Liver (tissue), 9 donors: ENCODE results near the gene MVB12A. TPM values are rescaled to one million over a fixed set of nuclear protein-coding genes. Genes with fewer than 3 reads are reported as not detected.

Experiments
- DNase-seq: peaks from one replicate; pipeline ENCODE4 v3.0.0-alpha.2; 2017; ENCODE audit warnings: low spot score
- H3K27ac ChIP-seq, 2 donors: one replicate each; pipeline ENCODE4 v1.7.0; 2013; ENCODE audit warnings: inconsistent platforms in 2 of 2, low read length in 2 of 2, control low read depth in 1 of 2, low read depth in 1 of 2, mild to moderate bottlenecking in 1 of 2
- H3K27me3 ChIP-seq, 4 donors: one replicate each; pipeline versions ENCODE4 v1.6.1 to v1.7.0; 2013; ENCODE audit warnings: low read length in 3 of 4, inconsistent platforms in 1 of 4, mild to moderate bottlenecking in 1 of 4, moderate library complexity in 1 of 4; ENCODE audit not compliant: control insufficient read depth in 4 of 4, insufficient read depth in 4 of 4
- H3K36me3 ChIP-seq, 4 donors: one replicate each; pipeline versions ENCODE4 v1.6.1 to v1.7.0; 2013; ENCODE audit warnings: low read length in 3 of 4, mild to moderate bottlenecking in 3 of 4, low read depth in 1 of 4, moderate library complexity in 1 of 4; ENCODE audit not compliant: control insufficient read depth in 4 of 4, insufficient read depth in 3 of 4
- H3K4me1 ChIP-seq, 4 donors: one replicate each; pipeline versions ENCODE4 v1.6.1 to v1.7.0; 2013; ENCODE audit warnings: low read length in 3 of 4, mild to moderate bottlenecking in 3 of 4, moderate library complexity in 1 of 4; ENCODE audit not compliant: control insufficient read depth in 4 of 4, insufficient read depth in 4 of 4
- H3K4me3 ChIP-seq, 3 donors: one replicate each; pipeline versions ENCODE4 v1.6.1 to v1.7.0; 2013; ENCODE audit warnings: low read length in 3 of 3, control low read depth in 1 of 3, low read depth in 1 of 3, mild to moderate bottlenecking in 1 of 3
- H3K9ac ChIP-seq, 2 donors: one replicate each; pipeline ENCODE4 v1.7.0; 2013; ENCODE audit warnings: low read length in 2 of 2, mild to moderate bottlenecking in 2 of 2, moderate library complexity in 2 of 2, control low read depth in 1 of 2, low read depth in 1 of 2
- H3K9me3 ChIP-seq, 4 donors: one replicate each; pipeline versions ENCODE4 v1.6.1 to v1.7.0; 2013; ENCODE audit warnings: low read length in 3 of 4; ENCODE audit not compliant: control insufficient read depth in 4 of 4
- ATF3 ChIP-seq: IDR thresholded peaks from 2 replicates; pipeline ENCODE4 v1.6.1; 2016; ENCODE audit warnings: antibody characterized with exemption
- EGR1 ChIP-seq, 2 donors: IDR thresholded peaks; 2 replicates each; pipeline ENCODE4 v1.6.1; 2016 to 2018; ENCODE audit warnings: antibody characterized with exemption in 2 of 2, low read depth in 2 of 2
- FOXA1 ChIP-seq: IDR thresholded peaks from 2 replicates; pipeline ENCODE4 v1.6.1; 2016; ENCODE audit warnings: antibody characterized with exemption
- HNF4A ChIP-seq, 2 donors: conservative IDR thresholded peaks; 2 replicates each; pipeline ENCODE4 v1.6.1; 2016; ENCODE audit warnings: antibody characterized with exemption in 2 of 2, mild to moderate bottlenecking in 2 of 2
- HNF4G ChIP-seq: IDR thresholded peaks from 2 replicates; pipeline ENCODE4 v1.6.1; 2016; ENCODE audit warnings: antibody characterized with exemption
- JUND ChIP-seq, 2 donors: IDR thresholded peaks; 2 replicates each; pipeline ENCODE4 v1.6.1; 2016; ENCODE audit warnings: antibody characterized with exemption in 2 of 2
- MAX ChIP-seq: IDR thresholded peaks from 2 replicates; pipeline ENCODE4 v1.6.1; 2016; ENCODE audit warnings: antibody characterized with exemption
- NR2F2 ChIP-seq: IDR thresholded peaks from 2 replicates; pipeline ENCODE4 v1.6.1; 2016; ENCODE audit warnings: antibody characterized with exemption
- RAD21 ChIP-seq, 2 donors: IDR thresholded peaks; 2 replicates each; pipeline ENCODE4 v1.6.1; 2016; ENCODE audit warnings: antibody characterized with exemption in 2 of 2, mild to moderate bottlenecking in 2 of 2
- REST ChIP-seq: IDR thresholded peaks from 2 replicates; pipeline ENCODE4 v1.6.1; 2016; ENCODE audit warnings: antibody characterized with exemption, mild to moderate bottlenecking
- RXRA ChIP-seq, 2 donors: IDR thresholded peaks; 2 replicates each; pipeline ENCODE4 v1.6.1; 2017 to 2018; ENCODE audit warnings: antibody characterized with exemption in 2 of 2, mild to moderate bottlenecking in 1 of 2
- SP1 ChIP-seq: IDR thresholded peaks from 2 replicates; pipeline ENCODE4 v1.6.1; 2018; ENCODE audit warnings: antibody characterized with exemption, mild to moderate bottlenecking
- TAF1 ChIP-seq: conservative IDR thresholded peaks from 2 replicates; pipeline ENCODE4 v1.6.1; 2016; ENCODE audit warnings: antibody characterized with exemption, mild to moderate bottlenecking
- YY1 ChIP-seq: IDR thresholded peaks from 2 replicates; pipeline ENCODE4 v1.6.1; 2016; ENCODE audit warnings: antibody characterized with exemption, mild to moderate bottlenecking
- ZBTB33 ChIP-seq: IDR thresholded peaks from 2 replicates; pipeline ENCODE4 v1.6.1; 2016; ENCODE audit warnings: antibody characterized with exemption
- WGBS: extraction: QIAGEN DNeasy Blood & Tissue Kit; methylation state at CpG from one replicate; pipeline ENCODE4 v1.1.7; 2013; 5-methylcytosine and 5-hydroxymethylcytosine counted together
- polyA plus RNA-seq, 2 donors: library from polyadenylated mRNA; stranded (reverse) in 1 of 2; unstranded in 1 of 2; fragments of 200-250 nt in 1 of 2; fragments of >200 nt in 1 of 2; fragmentation: Nextera tagmentation in 1 of 2; extraction: Ambion mirVana in 1 of 2; gene quantifications; one replicate each; pipeline versions ENCODE4 v1.2.1 to v1.2.3, GENCODE V29; 2013 to 2015
- total RNA-seq, 2 donors: library from RNA; depleted of rRNA; stranded (reverse); fragments of >200 nt; gene quantifications; one replicate each; pipeline ENCODE4 v1.2.3, GENCODE V29; 2014
- TF ChIP-seq, protein P1 (sequence below): fragments of 150-350 bp; IDR thresholded peaks from 2 replicates; pipeline ENCODE4 v1.5.1; 2017; ENCODE audit warnings: improper control_type of control experiment, low read depth, low read length; ENCODE audit not compliant: missing input control
- donor health status: healthy.
- donor health status: healthy.
- donor health status: healthy.
- donor health status: healthy.
- donor health status: healthy.

MVB12A gene
- total and polyA plus RNA-seq, 4 donors: 9.8 to 22.8 (median 15.8) TPM

GRCh38 chr19:17419154-17419620 lies 660 bp upstream of the MVB12A start:
- Histone ChIP-seq H3K4me3 (peak overlapping the region; percentile 44 to 55 (median 44)), H3K27ac (peak overlapping the region; percentile 77 to 81), H3K4me1 (peaks cover 0 to 13% (median 8%) of the 10 kb centered on the region in 4 donors), H3K9ac (peak overlapping the region; percentile 20 to 24), H3K36me3 (peaks cover 2 to 10% (median 6%) of the 10 kb centered on the region in 4 donors), H3K9me3 (no peaks in the 10 kb centered on the region), H3K27me3 (no peaks in the 10 kb centered on the region)
- DNase-seq: no peak
- TF ChIP-seq, protein P1, sequence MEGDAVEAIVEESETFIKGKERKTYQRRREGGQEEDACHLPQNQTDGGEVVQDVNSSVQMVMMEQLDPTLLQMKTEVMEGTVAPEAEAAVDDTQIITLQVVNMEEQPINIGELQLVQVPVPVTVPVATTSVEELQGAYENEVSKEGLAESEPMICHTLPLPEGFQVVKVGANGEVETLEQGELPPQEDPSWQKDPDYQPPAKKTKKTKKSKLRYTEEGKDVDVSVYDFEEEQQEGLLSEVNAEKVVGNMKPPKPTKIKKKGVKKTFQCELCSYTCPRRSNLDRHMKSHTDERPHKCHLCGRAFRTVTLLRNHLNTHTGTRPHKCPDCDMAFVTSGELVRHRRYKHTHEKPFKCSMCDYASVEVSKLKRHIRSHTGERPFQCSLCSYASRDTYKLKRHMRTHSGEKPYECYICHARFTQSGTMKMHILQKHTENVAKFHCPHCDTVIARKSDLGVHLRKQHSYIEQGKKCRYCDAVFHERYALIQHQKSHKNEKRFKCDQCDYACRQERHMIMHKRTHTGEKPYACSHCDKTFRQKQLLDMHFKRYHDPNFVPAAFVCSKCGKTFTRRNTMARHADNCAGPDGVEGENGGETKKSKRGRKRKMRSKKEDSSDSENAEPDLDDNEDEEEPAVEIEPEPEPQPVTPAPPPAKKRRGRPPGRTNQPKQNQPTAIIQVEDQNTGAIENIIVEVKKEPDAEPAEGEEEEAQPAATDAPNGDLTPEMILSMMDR: no peak
- no peak for TF ChIP-seq ZBTB33
- WGBS: 24% methylated on average over 8 of the region's 8 CpGs

- WGBS: 12% methylated on average over 25 of the region's 25 CpGs
- TF ChIP-seq, protein P1: no peak
- TF ChIP-seq JUND (IDR thresholded peaks at IDR 0.05): no peak
- no peak for TF ChIP-seq REST
- TF ChIP-seq SP1: no peak
- no peak for TF ChIP-seq ZBTB33
- TF ChIP-seq NR2F2: no peak
- no peak for TF ChIP-seq TAF1
- no peak for TF ChIP-seq YY1
- no peak for TF ChIP-seq FOXA1
- no peak for TF ChIP-seq HNF4A (conservative IDR thresholded peaks at IDR 0.05)
- peak; percentile 37 for TF ChIP-seq RAD21 (IDR thresholded peaks at IDR 0.05)
- peak in 1 of 2 donors; percentile 53 for TF ChIP-seq RXRA (IDR thresholded peaks at IDR 0.05)
- TF ChIP-seq HNF4G: no peak
- no peak for TF ChIP-seq ATF3
- no peak for TF ChIP-seq MAX
- no peak for TF ChIP-seq EGR1 (IDR thresholded peaks at IDR 0.05; ENCODE audit: low read depth in 2 of 2)
- H3K4me1 ChIP-seq: peaks cover 0 to 13% (median 8%) of the 10 kb centered on the region in 4 donors
- H3K27me3 ChIP-seq: no peaks in the 10 kb centered on the region
- peak overlapping the region; percentile 71 to 94 (median 91) for H3K4me3 ChIP-seq
- peaks cover 0 to 4% (median 2%) of the 10 kb centered on the region in 4 donors for H3K36me3 ChIP-seq
- H3K9ac ChIP-seq: peak overlapping the region in 1 of 2 donors; percentile 39
- no peaks in the 10 kb centered on the region for H3K9me3 ChIP-seq
- peak overlapping the region in 1 of 2 donors; percentile 14 for H3K27ac ChIP-seq
- no peak for DNase-seq
These were observed 653 bp downstream of the MVB12A start for GRCh38 chr19:17420475-17420924.
